KBM-7 (cell line): Measurements from ENCODE around the gene PAF1.

Experiments used
- DNase-seq: peaks from one replicate; pipeline ENCODE4 v3.0.0-alpha.2; 2015
- in situ Hi-C: fragments of 300-500 bp; cut with MboI; formaldehyde crosslinking; loops from 2 replicates; pipeline ENCODE4 v1.14.3; 2020; ENCODE audit warnings: low sequenced_read_pairs, low pct_unique_long_range_greater_than_20kb, mixed read lengths

The PAF1 gene

DNA sequence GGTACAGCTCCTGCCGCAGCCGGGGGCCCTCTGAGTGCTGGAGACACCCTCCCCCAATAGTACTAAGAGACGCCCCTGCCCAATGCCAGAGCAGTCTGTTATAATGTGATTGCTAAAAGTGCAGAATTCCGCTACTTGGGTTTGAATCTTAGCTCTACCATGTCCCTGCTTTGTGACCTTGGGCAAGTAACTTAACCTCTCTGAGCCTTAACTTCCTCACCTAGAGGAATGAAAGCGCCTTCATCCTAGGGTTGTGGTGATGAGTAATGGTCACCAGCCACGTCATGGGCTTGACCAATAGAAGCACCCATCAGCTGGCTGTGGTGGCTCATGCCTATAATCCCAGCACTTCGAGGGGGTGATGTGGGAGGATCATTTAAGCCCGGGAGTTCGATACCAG, 28.1 kb upstream of the PAF1 start:
- in situ Hi-C loops: no loop called here
- DNase-seq: no peak

DNA sequence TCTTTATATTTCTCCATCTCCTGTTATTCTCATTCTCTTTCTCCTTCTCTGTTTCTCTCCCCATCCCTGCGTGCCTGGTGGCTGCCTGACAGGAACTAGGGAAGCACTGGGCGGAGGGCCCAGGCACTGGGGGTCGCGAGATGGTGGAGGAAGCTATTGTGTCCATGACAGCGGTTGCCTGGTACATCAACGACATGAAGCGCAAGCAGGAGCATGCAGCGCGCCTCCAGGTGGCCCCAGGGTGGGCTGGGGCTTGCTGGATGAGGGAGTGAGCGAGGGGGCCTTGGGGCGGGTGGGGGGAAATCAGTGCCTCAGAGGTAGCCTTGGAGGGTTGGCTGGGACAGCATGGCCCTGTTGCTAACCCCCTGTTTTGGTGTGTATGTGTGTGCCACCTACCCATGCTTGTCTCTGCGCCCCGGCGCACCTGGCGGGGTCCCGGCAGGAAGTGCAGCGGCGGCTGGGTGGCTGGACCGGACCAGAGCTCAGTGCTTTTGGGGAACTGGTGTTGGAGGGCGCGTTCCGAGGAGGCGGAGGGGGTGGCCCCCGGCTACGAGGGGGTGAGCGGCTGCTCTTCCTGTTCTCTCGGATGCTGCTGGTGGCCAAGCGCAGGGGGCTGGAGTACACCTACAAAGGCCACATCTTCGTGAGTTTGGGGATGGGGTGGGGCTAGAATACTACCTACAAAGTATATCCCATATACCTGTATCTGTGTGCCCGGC, 26.7 kb upstream of the PAF1 start:
- DNase-seq: no peak
- in situ Hi-C loops: no loop called here

DNA sequence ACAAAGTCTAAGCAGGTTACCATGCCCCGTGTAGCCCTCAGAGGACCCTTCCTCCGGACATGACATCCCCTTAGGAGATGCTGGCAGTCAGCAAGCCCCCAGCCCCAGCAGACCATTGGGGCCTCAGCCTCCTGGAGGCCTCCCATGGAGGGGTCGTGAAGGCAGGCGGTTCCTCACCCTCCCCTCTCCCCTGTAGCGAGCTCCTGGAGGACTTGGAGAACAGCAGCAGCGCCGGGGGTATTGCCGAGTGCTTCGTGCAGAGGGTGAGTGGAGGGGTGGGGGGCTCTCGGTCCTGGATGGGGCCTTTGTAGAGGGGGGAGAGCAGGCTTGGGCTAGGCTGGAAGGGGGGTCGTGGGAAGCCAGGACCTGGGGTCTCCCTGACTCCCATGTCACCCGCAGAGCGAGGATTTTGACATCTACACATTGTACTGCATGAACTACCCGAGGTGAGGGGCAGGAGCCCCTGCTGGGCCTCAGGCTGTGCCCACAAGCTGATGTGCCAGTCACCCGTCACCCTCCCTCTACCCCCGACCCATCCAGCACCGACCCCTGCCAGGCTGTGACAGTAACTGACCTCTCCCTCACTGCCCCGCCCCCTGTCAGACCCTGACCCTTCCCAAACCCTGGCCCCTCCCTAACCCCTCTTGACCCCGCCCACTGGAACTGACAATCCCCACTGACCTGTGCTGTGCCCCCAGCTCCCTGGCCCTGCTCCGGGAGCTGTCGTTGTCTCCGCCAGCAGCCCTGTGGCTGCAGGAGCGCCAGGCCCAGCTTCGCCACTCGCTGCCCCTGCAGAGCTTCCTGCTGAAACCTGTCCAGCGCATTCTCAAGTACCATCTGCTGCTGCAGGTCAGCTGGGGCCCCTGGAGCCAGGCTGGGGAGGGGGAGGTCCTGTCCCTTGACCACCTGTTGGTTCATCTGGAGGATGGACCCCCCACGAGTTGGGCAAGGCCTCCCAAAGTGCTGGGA, 25.5 kb upstream of the PAF1 start:
- in situ Hi-C loops: no loop called here
- DNase-seq: no peak

DNA sequence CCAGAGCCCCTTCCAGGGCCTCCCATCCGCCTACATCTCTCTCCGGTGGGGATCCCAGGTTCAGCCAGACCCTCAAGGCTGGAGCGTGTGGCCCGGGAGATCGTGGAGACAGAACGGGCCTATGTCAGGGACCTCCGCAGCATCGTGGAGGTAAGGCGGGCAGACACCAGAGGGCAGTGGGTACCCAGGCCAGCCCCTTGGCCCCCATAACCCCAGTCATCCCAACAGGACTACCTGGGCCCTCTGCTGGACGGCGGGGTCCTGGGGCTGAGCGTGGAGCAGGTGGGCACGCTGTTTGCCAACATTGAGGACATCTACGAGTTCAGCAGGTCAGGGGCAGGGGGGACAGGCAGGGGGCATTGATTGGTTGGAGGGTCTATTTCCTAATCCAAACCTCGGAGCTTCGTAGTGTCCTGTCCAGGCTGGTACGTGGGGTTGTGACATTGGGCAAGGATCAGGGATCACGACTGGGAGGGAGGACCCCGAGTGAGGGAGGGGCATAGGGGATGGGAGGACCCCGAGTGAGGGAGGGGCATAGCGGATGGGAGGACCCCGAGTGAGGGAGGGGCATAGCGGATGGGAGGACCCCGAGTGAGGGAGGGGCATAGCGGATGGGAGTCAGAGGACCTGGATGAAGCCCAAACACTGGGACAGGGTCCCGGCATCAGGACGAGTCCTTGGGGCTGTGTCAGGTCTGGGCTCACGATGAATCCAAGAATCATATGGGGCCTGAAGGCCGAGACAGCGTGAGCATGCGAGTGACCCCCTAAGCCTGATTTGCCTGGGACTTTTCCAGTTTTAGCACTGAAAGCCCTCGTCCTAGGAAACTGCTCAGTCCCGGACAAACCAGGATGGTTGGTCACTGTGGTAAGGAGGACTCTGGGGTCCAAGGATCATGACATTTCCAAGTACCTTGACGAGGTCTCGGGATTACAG, 24.5 kb upstream of the PAF1 start:
- no peak for DNase-seq
- in situ Hi-C loops: no loop called here

DNA sequence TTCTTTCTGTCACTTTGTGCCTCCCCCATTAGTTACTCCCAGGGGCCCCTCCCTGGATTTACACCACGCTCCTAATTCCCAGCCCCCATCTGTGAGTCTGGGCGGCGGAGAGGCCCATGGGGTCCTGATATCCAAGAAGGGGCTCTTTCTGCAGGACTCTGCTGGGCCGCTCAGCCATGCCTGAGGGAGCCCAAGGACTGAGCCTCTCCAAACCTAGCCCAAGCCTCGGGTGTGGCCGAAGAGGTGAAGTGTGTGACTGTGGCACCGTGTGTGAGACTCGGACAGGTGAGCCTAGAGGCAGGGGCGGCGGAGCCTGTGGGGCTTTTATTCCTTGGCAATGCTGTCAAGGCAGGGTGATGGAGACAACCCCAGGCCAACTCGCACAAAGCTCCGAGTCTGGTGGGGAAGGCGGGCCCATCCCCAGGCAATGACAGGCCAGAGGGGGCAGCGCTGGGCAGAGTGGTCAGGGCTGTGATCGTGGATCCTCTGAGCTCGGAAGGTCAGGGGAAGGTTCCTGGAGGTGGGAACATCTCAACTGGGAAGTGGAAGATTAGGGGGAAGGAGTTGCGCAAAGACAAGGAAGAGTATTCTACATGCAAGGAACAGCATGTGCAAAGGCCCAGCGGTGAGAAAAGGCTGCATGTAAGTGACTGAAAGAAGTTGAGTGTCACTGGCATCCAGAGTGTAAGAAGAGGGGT, 23.2 kb upstream of the PAF1 start:
- DNase-seq: peak; percentile 19
- in situ Hi-C loops: no loop called here

DNA sequence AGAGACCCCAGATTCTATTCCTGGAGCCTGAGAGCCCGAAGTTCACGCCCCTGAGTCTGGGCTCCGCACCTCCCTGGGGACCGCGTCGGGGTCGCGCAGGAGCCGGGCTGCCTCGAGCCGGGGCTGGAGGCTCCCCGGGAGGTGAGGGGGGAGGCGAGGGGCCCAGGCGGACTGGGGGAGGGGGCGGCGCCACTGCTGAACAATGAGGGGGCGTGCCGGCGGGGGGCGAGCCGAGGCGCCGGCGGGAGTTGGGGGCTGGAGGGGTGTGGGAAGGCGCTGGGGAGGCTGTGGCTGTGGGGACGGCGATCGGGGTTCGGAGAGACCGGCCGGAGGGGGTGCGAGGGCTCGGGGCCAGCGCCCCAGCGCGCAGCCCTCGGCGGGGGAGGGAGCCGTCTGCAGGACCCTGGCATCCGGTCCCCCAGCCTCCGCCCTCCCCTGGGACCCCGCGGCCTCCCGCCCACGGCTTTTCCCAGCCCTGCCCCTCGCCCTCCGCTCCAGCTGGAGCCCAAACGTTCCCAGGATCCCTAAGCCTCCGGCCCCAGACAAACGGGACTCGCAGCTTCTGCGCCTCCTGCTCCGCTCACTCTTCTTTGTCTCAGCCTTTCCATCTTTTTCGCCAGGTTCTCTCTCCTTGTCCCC, 22.5 kb upstream of the PAF1 start:
- in situ Hi-C loops: no loop called here
- no peak for DNase-seq

DNA sequence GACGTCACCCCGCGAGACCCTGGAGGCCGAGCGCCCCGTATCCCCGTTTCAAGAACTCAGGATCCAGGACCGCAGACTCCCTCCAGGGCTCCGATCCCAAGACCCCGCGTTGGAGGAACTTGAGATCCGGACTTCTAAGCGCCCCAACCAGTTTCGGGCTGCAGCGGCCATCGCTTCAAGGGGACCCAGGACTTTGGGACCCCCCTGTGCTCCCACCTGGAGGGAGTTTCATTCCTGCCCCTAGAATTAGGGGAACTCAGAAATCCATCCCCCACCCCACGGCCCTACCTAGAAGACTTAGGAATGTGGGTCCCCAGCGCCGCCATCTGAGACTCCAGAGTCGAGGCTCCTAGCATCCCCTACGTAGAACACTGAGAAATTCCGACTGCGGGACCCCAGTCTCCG, 22.0 kb upstream of the PAF1 start:
- no peak for DNase-seq
- in situ Hi-C loops: no loop called here

DNA sequence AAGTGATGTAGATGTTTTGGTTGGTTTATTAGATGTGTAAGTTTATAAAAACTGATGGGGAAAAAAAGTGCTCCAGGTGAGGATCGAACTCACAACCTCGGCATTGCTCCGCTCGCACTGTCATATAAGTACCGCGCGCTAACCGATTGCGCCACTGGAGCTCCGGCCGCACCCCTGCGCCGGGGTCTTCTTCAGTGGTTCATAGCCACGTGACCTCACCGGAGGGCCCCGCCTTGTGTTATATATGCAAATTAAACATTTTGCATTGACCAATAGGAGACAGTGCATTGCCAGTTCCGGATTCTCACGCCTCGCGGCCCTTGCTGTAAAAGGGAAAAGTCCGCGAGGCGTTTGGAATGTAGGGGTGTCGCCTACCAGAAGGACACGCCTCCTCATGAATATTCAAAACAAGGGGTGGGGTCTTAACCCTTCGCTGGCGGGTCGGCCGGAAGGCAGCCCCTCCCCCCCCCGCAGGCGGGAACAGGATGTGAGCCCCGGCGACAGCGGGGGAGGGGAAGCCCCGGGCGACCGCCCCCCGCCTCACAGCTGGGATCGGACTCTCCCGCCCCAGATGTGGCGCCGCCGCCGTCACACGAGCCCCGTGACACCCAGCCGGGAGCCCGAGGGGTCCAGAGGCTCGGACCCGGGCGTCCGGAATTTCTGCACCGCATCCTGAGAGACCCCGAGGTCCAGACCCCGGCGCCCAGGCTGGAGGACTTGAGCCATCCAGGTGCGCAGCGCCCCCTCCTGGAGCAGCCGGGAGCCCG, 21.4 kb upstream of the PAF1 start, which contains the start of gene PLEKHG2:
Gene PLEKHG2 (plus strand): TSS at position 570 of the 767 bp plus-strand sequence. CDS start 1,418 bp downstream, outside the sequence.
- peak; percentile 100 for DNase-seq
- in situ Hi-C loops: no loop called here

DNA sequence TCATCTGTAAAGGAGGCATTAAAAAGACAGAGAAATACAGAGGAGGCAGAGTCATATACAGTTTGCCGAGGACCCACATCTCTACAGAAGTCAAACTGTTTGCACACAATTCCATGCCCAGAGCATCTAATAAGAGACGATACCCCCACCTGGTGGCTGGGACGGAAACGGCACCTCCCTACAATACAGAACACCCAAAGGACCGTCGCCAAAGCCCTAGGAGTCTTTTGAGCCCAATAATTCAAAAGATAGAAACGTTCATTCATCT, 20.9 kb upstream of the PAF1 start:
- in situ Hi-C loops: no loop called here
- no peak for DNase-seq

DNA sequence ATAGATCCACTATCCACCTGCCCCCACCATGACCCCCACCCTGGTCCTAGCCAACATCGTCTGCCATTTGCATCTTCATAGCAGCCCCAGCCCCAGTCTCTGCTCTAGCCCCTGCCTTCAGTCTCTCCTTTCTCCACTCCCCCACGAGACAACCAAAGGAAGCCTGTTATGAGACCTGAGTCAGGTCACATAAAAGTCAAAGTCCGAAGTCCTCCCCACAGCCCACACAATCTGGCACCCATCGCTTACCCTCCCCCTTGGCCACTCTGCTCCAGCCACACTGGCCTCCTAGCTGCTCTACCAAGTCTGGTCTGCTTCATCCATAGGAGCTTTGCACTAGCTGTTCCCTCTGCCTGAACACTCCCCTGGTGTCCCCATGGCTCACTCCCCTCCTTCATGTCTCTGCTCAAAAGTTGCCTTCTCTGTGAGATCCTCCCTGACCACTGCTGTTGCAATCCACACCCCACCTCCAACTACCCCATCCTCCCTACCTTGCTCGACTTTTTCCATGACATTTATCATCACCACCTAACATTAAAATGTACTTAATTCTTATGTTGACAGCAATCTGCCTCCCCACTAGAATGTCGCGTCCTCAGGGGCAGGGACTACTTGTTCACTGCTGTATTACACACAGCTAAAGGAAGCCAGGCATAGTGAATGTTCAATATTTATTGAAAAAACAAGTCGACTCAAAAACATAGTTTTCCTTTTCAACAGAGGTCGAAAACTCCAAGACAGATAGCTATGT, 20.4 kb upstream of the PAF1 start:
- DNase-seq: no peak
- in situ Hi-C loops: no loop called here

DNA sequence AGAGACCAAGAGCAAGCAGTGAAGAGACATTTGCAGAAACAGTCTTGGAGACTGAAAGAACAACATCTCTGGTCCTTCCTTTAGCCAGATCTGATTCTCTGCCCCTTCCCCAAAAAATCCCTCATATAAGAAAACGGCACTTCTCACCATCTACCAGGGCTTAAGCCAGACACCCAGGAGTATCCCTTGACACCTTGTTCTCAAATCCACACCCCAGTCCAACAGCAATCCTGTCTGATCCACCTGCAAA, 19.9 kb upstream of the PAF1 start:
- in situ Hi-C loops: no loop called here
- DNase-seq: no peak

DNA sequence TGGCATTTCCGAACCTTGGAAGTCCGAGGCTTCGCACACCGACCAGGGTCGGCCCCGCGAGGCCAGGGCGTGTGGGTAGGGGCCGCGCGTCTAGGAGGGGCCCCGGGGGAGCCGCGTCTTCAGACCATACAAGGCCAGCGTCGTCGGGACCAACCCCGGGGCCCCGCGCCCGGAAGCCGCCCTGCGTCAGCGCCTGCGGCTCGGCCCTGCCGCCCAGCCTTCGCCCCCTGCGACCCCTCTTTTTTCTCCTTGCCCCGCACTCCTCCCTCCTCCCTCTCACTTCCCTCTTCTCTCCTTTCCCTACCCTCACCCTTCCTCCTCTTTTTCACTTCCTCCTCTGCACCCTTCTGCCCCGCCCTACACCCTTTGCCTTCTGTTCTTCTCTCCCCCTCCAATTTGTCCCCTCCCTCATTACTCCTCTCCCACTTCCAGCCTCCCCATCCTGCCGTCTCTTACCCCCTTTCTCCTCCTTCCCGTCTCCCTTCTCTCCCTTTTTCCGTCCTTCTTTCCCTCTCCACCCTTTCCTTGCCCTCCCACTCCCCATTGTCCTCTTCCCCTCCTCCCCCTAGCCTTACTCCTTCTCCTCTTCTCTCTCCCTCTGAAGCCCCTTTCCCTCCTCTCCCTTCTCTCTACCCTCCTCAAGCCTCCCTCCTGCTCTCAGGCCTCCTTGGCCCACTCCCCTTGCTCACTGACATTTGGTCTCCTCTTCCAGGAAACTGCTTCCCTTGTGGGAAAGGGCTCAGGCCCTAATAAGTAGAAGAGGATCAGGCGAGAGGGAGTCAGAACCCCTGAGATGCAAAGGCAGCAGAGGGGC, 19.3 kb upstream of the PAF1 start:
- DNase-seq: peak; percentile 83
- in situ Hi-C loops: no loop called here

DNA sequence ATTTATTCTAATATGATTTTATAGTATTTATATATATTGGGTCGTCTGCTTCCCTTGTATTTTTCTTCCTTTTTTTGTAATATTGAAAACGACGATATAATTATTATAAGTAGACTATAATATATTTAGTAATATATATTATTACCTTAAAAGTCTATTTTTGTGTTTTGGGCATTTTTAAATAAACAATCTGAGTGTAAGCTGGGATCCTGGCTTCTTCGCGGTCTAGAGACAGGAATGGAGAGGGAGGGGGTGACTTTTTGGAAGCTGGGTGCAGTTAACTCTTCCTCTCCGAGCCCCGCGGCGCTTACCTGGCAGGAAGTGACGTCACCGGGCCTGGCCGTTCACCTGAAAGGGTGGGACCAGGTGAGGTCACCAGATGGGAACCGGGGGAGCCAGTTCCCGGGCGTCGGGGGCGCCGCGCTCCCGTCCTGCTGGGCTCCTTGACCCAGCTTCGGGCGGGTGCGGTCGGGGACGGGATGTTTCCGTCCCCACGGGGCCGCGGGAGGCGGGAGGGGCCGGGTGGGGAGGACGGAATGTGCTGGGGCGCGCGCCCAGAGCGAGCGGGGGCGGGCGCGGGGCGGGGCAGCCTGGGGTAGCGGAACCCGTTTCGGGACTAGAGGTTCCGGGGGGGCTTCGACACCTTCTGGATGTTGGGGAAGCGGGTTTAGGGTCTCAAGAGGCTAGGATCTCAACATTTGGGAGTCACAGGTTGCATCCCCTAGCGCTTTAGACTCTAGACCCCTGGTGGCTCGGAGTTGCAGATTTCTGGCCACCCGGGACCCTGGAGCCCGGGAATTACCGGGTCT, 18.5 kb upstream of the PAF1 start:
- DNase-seq: peak; percentile 53
- in situ Hi-C loops: no loop called here

DNA sequence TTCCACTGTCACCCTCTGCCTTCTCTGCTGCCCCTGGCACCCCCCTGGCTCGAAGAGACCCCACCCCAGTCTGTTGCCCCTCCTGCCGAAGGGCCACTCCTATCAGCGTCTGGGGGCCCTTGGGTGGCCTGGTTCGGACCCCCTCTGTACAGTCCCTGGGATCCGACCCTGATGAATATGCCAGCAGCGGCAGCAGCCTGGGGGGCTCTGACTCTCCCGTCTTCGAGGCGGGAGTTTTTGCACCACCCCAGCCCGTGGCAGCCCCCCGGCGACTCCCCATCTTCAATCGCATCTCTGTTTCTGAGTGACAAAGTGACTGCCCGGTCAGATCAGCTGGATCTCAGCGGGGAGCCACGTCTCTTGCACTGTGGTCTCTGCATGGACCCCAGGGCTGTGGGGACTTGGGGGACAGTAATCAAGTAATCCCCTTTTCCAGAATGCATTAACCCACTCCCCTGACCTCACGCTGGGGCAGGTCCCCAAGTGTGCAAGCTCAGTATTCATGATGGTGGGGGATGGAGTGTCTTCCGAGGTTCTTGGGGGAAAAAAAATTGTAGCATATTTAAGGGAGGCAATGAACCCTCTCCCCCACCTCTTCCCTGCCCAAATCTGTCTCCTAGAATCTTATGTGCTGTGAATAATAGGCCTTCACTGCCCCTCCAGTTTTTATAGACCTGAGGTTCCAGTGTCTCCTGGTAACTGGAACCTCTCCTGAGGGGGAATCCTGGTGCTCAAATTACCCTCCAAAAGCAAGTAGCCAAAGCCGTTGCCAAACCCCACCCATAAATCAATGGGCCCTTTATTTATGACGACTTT, 17.7 kb upstream of the PAF1 start:
- in situ Hi-C loops: no loop called here

More for the DNA sequence above, 17.7 kb upstream of the PAF1 start:
- peak; percentile 35 for DNase-seq
